Muscle of back (tissue), 11 donors: Measurements from ENCODE around the gene POMT1. TPM values are rescaled to one million over a fixed set of nuclear protein-coding genes. Genes with fewer than 3 reads are reported as not detected.

Source experiments
- DNase-seq, 3 donors: peaks; one replicate each; pipeline versions ENCODE4 v3.0.0 to v3.0.0-alpha.2; 2013
- polyA plus RNA-seq, 10 donors: library from polyadenylated mRNA; unstranded; fragments of 120-200 nt; gene quantifications; one replicate each; pipeline ENCODE4 v1.2.1, GENCODE V29; 2013; ENCODE audit not compliant: insufficient read length in 10 of 10

The POMT1 gene
- polyA plus RNA-seq, 10 donors, result 16.5 to 29.7 (median 21.0) TPM

DNA sequence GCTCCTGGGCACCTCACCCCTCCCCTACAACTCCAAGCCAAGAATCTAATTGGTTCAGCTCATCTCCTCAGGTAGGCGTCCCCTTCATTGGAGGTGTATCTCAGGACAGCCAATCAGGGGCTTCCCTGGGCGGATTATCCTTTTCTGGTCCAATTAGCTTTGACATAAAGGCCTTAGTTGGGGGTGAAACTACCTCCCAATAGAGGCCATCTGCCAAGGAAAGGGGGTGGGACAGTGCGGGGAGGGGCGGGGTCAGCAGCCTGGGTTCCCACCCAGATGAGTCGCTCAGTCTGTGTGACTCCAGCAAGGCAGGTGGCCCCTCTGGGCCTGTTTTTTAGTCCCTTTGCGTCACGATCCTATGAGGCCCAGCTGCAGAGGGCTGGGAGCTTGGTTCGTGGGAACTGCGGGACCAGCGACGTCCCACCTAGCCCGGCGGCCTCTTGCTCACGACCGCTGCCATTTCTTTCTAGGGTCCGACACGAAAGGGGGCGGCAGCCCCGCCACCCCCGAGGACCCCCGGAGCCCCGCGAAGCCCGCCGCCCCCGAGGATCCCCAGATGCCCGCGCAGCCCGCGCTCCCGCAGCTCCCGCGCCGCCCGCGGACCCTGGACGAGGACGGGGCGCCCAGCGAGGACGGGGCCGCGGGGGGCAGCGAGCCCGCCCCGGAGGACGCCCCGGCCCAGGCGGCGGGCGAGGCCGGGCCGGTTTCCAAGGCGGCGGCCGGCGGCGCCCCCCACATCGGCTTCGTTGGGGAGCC, 51.5 kb downstream of the POMT1 start:
- no peak for DNase-seq

DNA sequence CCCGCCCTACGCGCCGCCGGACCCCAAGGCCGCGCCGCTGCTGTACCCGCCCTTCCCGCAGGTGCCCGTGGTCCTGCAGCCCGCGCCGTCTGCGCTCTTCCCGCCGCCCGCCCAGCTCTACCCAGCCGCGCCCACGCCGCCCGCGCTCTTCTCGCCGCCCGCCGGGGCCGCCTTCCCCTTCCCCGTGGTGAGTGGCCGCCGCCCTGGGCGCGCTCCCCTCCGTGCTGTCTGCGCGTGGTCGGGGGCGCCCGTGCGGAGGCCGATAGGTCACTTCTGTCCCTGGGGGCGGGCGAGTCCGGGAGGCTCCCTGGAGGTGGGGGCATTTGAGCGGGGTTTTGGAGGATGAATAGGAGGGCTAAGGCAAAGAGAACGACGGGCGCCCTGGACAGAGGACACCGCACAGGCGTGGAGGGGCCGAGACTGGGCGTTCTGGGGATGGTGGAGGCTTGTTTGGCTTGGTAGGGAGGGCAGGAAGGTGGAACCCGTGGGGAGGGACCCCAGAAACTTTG, 52.2 kb downstream of the POMT1 start:
- DNase-seq, result no peak

DNA sequence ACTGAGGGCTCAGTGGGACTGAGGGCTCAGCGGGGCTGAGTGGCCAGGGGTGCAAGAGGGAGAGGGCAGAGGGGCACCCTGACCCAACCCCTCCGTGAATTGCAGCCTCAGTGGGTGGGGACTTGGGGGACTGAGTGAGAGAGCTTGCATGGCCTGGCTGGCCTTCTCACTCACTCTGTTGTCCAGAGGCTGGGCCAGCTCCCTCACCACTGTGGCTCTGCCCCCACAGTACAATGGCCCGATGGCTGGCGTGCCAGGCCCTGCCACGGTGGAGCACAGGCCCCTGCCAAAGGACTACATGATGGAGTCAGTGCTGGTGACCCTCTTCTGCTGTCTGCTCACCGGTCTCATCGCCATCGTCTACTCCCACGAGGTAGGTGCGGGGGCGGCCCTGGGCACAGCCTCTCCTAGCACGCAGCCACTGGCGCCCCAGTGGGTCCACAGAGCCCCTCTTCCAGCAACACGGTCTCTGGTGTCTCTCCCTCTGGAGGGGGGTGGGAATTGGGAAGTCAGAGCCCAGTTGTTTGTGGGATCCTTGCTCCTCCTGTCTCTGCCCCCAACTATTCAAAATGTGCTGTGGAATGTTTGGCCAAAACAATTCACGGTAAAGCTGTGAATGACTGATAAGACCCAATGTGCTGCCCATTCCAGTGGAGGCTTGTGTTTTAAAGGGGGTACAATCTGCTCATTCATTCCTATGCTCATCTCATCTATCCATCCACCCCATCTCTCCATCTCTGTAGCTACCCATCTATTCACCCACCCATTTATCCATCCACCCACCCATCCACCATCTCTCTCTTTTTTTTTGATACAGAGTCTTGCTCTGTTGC, 53.3 kb downstream of the POMT1 start:
- no peak for DNase-seq

DNA sequence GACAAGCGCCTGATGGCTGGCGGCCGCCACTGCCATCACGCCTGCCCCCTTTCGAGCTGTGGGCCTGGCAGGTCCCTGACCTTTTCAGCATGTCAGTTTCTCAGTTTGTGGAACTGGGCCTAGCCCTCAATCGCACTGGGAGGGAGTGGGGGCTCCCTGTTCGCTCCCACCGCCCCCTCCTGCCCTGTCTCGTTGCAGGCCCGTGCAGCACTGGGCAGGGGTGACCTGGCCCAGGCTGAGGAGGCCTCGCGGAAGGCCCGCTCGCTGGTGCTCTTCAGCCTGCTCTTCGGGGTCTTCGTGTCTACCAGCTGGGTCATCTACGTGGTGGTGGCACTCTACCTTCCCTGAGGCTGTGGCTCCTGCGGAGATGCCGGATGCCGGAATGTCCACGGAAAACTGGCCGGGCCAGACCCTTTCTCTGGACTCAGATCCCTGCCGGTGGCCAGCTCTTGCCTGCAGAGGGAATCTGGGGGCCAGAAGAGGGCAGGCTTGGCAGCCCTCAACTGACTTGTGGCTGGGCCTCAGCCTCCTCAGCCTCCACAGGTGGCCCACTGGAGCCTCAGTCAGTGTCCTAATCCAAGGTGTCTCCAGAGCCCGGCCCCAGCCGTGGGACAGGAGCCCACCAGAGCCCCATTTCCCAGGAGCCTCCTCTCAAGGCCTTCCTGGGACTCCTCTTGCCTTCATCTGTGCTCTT, 55.3 kb downstream of the POMT1 start:
- DNase-seq, result no peak

DNA sequence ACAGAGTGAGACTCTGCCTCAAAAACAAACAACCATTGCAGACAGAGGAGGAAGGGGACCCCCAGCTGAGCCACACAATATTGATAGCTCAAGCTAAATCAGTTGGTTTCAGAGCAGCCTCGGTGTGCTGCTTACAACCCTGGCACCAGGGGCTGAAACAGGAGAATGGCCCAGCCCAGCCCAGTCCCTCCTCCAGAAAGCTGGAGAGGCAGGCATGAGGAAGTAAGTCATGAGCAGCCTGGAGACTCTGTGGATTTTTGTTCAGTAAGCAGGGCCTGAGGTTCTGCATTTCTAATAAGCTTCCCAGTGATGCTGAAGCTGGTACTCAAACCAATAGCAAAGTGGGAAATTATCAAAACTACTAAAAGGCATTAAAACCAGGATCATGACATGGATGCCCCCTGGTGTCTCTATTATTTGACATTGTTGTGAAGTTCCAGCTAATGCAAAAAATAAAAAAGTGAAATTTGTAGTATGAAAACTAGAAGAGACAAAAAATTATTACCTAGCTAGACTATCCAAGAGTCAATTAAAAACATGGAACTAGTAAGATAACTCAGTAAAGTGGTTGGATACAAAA, 56.8 kb downstream of the POMT1 start:
- no peak for DNase-seq

DNA sequence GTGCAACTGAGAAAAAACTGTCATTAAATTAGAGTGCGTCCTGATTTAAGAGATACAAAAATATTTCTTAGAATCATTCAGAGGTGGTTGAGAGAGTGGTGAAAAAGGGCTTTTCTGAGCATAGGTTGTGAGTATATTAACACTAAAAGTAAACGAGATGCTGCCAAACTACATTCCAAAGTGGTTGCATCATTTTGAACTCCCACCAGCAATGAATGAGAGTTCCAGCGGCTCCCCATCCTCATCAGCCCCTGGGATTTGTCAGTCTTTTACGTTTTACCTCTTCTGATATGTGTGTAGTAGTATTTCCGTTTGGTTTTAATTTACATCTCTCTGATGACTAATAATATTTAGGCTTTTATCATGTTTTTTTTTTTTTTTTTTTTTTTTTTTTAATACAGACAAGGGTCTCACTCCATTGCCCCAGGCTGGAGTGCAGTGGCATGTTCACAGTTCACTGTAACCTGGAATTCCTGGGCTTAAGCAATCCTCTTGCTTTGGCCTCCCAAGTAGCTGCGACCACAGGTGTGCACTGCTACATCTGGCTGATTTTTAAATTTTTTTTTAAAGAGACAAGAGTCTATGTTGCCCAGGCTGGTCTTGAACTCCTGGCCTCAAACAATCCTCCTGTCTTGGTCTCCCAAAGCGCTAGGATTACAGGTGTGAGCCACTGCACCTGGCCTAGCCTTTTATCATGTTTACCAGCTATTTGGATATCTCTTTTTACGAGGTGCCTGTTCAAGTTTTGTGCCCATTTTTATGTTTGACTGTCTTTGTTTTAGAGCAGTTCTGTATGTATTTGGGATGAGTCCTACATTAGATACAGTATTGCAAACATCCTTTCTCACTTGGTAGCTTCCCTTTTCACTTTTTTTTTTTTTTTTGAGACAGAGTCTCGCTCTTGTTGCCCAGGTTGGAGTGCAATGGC, 59.6 kb downstream of the POMT1 start:
- no peak for DNase-seq

DNA sequence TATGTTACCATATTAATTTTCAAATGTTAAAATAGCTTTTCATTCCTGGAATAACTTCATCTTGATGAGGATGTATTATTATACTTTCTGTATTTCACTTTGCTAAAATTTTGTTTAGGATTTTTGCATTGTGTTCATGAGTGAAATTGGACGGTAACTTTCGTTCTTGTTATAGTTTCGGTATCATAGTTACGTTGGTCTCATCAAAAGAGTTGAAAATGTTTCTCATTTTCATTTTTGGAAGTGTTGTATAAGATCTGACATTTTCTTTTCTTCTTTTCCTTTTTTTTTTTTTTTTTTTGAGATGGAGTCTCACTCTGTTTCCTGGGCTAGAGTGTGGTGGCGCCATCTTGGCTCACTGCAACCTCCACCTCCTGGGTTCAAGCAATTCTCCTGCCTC, 62.7 kb downstream of the POMT1 start:
- no peak for DNase-seq

DNA sequence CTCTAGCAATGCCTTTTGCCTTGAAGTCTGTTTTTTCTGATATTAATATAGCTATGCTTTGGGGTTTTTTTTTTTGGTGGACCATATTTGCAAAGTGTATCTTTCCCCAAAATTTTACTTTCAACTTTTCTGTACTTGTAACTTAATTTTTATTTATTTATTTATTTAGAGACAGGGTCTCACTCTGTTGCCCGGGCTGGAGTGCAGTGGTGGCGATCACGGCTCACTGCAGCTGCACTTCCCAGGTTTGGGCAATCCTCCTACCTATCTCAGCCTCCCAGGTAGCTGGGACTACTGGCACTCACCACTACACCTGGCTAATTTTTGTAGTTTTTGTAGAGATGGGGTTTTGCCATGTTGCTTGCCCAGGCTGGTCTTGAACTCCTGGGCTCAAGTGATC, 63.4 kb downstream of the POMT1 start:
- DNase-seq, result no peak

DNA sequence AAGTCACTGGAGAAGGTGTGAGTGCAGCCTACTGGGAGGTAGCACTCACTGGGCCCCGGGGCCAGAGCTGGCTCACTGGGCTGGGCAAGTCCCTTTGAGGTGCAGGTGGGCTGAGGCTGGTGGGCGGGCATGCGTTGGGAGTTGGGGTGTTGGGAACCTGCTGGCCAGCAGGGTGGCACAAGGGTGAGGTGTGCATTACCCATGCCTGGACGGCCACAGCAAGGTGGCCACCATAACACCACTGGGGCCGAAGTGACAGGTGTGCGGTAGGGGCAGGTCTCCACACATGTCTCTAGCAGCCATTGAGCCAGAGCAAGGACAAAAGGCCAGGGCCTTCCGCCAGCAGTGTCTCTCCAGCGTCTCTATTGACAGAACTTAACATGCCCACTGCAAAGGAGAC, 65.2 kb downstream of the POMT1 start:
- DNase-seq, result no peak

Other genes starting within 250 kb of the POMT1 start
- gene FAM78A, start 226.4 kb upstream of the POMT1 start, polyA plus RNA-seq, result 10 to 100 TPM; 25.0 to 42.0 (median 29.4) TPM
- 10 to 100 TPM; 20.0 to 33.9 (median 30.0) TPM for gene PLPP7, start 213.2 kb upstream of the POMT1 start, polyA plus RNA-seq
- gene PRRC2B, start 108.8 kb upstream of the POMT1 start, polyA plus RNA-seq, result 100 to 1,000 TPM; 124 to 177 (median 145) TPM
- 10 to 100 TPM; 19.4 to 27.5 (median 22.9) TPM for gene UCK1, start 28.3 kb downstream of the POMT1 start, polyA plus RNA-seq
- under 1 TPM in 1 of 10 donors, not detected in 9; 0.11 TPM for gene PRRT1B, start 42.6 kb downstream of the POMT1 start, polyA plus RNA-seq
- 10 to 100 TPM; 72.1 to 97.6 (median 81.1) TPM for gene RAPGEF1, start 237.2 kb downstream of the POMT1 start, polyA plus RNA-seq